Measurements from ENCODE around the gene TMTC3.
"Not testable (repeated sequence)": the region's sequence is repeated elsewhere in the genome, so short reads cannot be mapped to it uniquely, and the experiment has no call there.

Gene TMTC3

GRCh38 chr12:88132392-88132791 is 9.7 kb upstream of the TMTC3 start:
- TF ChIP-seq POLR2A (IDR thresholded peaks at IDR 0.05; ENCODE audit: low read depth, low read length) (no peak), POLR2AphosphoS5 (IDR thresholded peaks at IDR 0.05; ENCODE audit: low read depth, low read length) (no peak), PAX5 (IDR thresholded peaks at IDR 0.05; ENCODE audit: insufficient read depth, low read length, severe bottlenecking) (no peak), POU2F2 (IDR thresholded peaks at IDR 0.05; ENCODE audit: low read depth, low read length) (no peak), TAF1 (IDR thresholded peaks at IDR 0.05; ENCODE audit: low read depth, low read length) (no peak), SPI1 (IDR thresholded peaks at IDR 0.05; ENCODE audit: low read depth, low read length) (no peak)
- no peak for DNase-seq (ENCODE audit: insufficient read length, low spot score)
- FAIRE-seq: no peak

DNA sequence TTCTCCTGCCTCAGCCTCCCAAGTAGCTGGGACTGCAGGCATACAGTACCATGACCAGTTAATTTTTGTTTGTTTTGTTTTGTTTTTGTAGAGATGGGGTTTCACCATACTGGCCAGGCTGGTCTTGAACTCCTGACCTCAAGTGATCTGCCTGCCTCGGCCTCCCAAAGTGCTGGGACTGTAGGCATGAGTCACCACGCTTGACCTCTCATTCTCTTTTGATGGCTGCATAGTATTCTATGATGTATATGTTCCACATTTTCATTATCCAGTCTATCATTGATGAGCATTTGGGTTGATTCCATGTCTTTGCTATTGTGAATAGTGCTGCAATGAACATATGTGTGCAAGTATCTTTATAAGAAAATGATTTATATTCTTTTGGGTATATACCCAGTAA is 8.9 kb upstream of the TMTC3 start:
- FAIRE-seq; DNase-seq (ENCODE audit: insufficient read length, low spot score): not testable (repeated sequence)

DNA sequence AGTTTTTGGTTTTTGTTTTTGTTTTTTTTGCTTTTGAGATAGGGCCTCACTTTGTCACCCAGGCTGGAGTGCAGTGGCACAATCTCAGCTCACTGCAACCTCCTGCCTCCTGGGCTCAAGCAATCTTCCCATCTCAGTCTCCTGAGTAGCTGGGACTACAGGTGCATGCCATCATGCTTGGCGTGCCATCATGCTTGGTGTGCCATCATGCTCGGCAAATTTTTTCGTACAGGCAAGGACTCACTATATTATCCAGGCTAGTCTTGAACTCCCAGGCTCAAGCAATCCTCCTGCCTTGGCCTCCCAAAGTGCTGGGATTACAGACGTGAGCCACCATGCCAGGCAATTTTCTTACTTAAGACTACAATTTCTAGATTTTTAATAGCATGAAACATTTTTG is 2.4 kb upstream of the TMTC3 start:
- DNase-seq (ENCODE audit: insufficient read length, low spot score); FAIRE-seq: not testable (repeated sequence)

DNA sequence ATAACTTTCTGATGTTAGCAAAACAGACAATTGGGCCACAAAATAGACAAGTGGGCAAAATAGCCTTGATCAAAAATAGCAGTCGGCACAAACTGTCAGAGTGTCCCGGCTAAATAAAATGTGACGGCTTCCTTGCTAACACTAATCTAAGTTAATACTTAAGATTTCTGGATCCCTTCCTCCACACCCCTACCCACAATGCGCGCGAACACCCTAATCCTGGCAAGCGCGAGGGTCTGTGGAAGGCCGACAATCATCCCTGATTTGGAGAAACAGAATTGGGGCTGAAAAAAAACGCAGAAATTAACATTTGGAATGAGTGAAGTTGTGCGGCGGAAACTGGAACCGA is 708 bp upstream of the TMTC3 start:
- DNase-seq (ENCODE audit: insufficient read length, low spot score) (no peak), FAIRE-seq (no peak)
- no peak for TF ChIP-seq POU2F2 (IDR thresholded peaks at IDR 0.05; ENCODE audit: low read depth, low read length)
- no peak for TF ChIP-seq PAX5 (IDR thresholded peaks at IDR 0.05; ENCODE audit: insufficient read depth, low read length, severe bottlenecking)
- no peak for TF ChIP-seq POLR2A (IDR thresholded peaks at IDR 0.05; ENCODE audit: low read depth, low read length)
- no peak for TF ChIP-seq TAF1 (IDR thresholded peaks at IDR 0.05; ENCODE audit: low read depth, low read length)
- no peak for TF ChIP-seq POLR2AphosphoS5 (IDR thresholded peaks at IDR 0.05; ENCODE audit: low read depth, low read length)

GRCh38 chr12:88142610-88142991 is 494 bp downstream of the TMTC3 start:
- FAIRE-seq: peak; percentile 75
- TF ChIP-seq TAF1 (IDR thresholded peaks at IDR 0.05; ENCODE audit: low read depth, low read length) (no peak), SPI1 (IDR thresholded peaks at IDR 0.05; ENCODE audit: low read depth, low read length) (no peak)
- DNase-seq (ENCODE audit: insufficient read length, low spot score): no peak

- no peak for DNase-seq (ENCODE audit: insufficient read length, low spot score)
- TF ChIP-seq POU2F2 (IDR thresholded peaks at IDR 0.05; ENCODE audit: low read depth, low read length) (no peak), POLR2A (IDR thresholded peaks at IDR 0.05; ENCODE audit: low read depth, low read length) (no peak), PAX5 (IDR thresholded peaks at IDR 0.05; ENCODE audit: insufficient read depth, low read length, severe bottlenecking) (no peak), TAF1 (IDR thresholded peaks at IDR 0.05; ENCODE audit: low read depth, low read length) (no peak), POLR2AphosphoS5 (IDR thresholded peaks at IDR 0.05; ENCODE audit: low read depth, low read length) (no peak), SPI1 (IDR thresholded peaks at IDR 0.05; ENCODE audit: low read depth, low read length) (no peak)
- FAIRE-seq: no peak
These were observed 1.9 kb downstream of the TMTC3 start for GRCh38 chr12:88144037-88144436.

DNA sequence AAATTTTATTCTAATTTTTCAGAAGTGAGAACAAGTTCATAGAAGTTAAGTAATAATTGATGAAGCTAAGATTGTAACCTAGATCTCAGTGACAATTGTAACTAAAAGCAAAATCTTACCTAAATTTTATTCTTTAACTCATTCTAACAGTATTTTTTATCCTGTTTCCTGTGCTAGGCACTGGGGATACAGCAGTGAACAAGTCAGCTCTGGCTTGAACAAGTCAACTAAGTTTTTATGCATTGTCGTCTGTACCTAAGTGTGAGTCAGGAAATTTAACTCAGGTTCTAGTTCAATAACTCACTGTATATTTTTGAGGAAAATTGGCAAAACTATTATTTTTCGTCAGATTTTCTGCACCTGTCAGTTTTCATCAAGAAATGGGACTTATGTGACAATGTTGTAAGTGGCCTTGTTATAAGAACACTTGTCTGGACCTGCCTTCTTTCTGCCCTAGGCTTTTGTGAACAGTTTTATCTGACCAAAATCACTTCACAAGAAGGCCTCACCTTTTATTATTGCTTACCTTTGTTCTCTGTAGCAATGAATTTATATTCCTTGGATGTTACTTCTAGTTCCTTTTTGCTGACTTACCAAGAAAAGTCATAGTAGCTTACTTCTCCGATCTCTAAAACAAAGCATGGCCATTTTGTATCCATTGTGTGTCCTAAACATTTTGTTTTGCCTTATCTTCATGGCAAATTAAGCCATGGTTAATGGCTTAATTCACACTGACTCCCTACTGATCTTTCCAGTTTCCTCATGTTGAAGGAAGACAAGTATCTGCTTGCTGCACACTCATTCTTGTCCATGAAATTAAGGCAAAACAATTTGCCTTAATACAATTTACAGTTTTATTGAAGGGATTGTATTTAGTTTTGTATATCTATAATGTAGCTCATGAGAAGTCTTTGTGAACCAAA is 2.7 kb downstream of the TMTC3 start:
- no peak for TF ChIP-seq SPI1 (IDR thresholded peaks at IDR 0.05; ENCODE audit: low read depth, low read length)
- TF ChIP-seq POLR2AphosphoS5 (IDR thresholded peaks at IDR 0.05; ENCODE audit: low read depth, low read length): no peak
- TF ChIP-seq TAF1 (IDR thresholded peaks at IDR 0.05; ENCODE audit: low read depth, low read length): no peak
- TF ChIP-seq PAX5 (IDR thresholded peaks at IDR 0.05; ENCODE audit: insufficient read depth, low read length, severe bottlenecking): no peak
- TF ChIP-seq POU2F2 (IDR thresholded peaks at IDR 0.05; ENCODE audit: low read depth, low read length): no peak
- no peak for TF ChIP-seq POLR2A (IDR thresholded peaks at IDR 0.05; ENCODE audit: low read depth, low read length)
- DNase-seq (ENCODE audit: insufficient read length, low spot score): no peak
- FAIRE-seq: no peak

- no peak for TF ChIP-seq SPI1 (IDR thresholded peaks at IDR 0.05; ENCODE audit: low read depth, low read length)
- TF ChIP-seq PAX5 (IDR thresholded peaks at IDR 0.05; ENCODE audit: insufficient read depth, low read length, severe bottlenecking): no peak
- no peak for TF ChIP-seq POU2F2 (IDR thresholded peaks at IDR 0.05; ENCODE audit: low read depth, low read length)
- TF ChIP-seq POLR2AphosphoS5 (IDR thresholded peaks at IDR 0.05; ENCODE audit: low read depth, low read length): no peak
- TF ChIP-seq POLR2A (IDR thresholded peaks at IDR 0.05; ENCODE audit: low read depth, low read length): no peak
- no peak for TF ChIP-seq TAF1 (IDR thresholded peaks at IDR 0.05; ENCODE audit: low read depth, low read length)
- FAIRE-seq (no peak), DNase-seq (ENCODE audit: insufficient read length, low spot score) (no peak)
These were observed 3.7 kb downstream of the TMTC3 start for GRCh38 chr12:88145567-88146505.

- TF ChIP-seq POU2F2 (IDR thresholded peaks at IDR 0.05; ENCODE audit: low read depth, low read length): no peak
- TF ChIP-seq SPI1 (IDR thresholded peaks at IDR 0.05; ENCODE audit: low read depth, low read length): no peak
- TF ChIP-seq TAF1 (IDR thresholded peaks at IDR 0.05; ENCODE audit: low read depth, low read length): no peak
- TF ChIP-seq PAX5 (IDR thresholded peaks at IDR 0.05; ENCODE audit: insufficient read depth, low read length, severe bottlenecking): no peak
- FAIRE-seq: no peak
- DNase-seq (ENCODE audit: insufficient read length, low spot score): no peak
These were observed 8.0 kb downstream of the TMTC3 start for GRCh38 chr12:88150063-88150462.

DNA sequence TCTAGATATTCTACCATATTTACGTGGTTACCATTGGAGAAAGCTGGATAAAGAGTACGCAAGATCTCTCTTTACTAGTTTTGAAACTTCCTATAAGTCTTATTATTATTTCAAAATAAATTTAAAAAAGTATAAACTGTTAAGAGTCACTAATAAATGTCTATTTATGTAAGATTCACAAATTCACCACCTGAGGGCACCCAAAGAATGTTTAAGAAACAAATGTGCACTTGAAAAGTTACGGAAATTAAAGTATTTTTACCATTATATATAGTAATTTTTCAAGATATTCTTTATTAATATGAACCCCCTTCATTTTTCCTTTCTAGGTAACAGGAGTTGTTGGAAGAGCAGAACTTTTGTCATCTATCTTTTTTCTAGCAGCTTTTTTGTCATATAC is 11.9 kb downstream of the TMTC3 start:
- no peak for FAIRE-seq

More for the DNA sequence above, 11.9 kb downstream of the TMTC3 start:
- no peak for DNase-seq (ENCODE audit: insufficient read length, low spot score)
- TF ChIP-seq TAF1 (IDR thresholded peaks at IDR 0.05; ENCODE audit: low read depth, low read length): no peak
- no peak for TF ChIP-seq POLR2AphosphoS5 (IDR thresholded peaks at IDR 0.05; ENCODE audit: low read depth, low read length)
- TF ChIP-seq POLR2A (IDR thresholded peaks at IDR 0.05; ENCODE audit: low read depth, low read length): no peak
- TF ChIP-seq SPI1 (IDR thresholded peaks at IDR 0.05; ENCODE audit: low read depth, low read length): no peak
- no peak for TF ChIP-seq POU2F2 (IDR thresholded peaks at IDR 0.05; ENCODE audit: low read depth, low read length)
- TF ChIP-seq PAX5 (IDR thresholded peaks at IDR 0.05; ENCODE audit: insufficient read depth, low read length, severe bottlenecking): no peak

All from GM12891 (cell line).